Left ventricle myocardium inferior (tissue), 1 donor: ENCODE results near the gene CPE. TPM values are rescaled to one million over a fixed set of nuclear protein-coding genes. Genes with fewer than 3 reads are reported as not detected.

Experiments
- DNase-seq: peaks from one replicate; pipeline ENCODE4 v3.0.0-alpha.2; 2020
- H3K27ac ChIP-seq: fragments of 200-600 bp; replicated peaks from 2 replicates; pipeline ENCODE4 v1.8.0; 2021
- H3K27me3 ChIP-seq: fragments of 200-600 bp; 2 replicates; pipeline ENCODE4 v1.8.0; 2021; ENCODE audit warnings: low read depth
- H3K36me3 ChIP-seq: fragments of 200-600 bp; 2 replicates; pipeline ENCODE4 v1.8.0; 2021
- H3K4me1 ChIP-seq: fragments of 200-600 bp; 2 replicates; pipeline ENCODE4 v1.8.0; 2021
- H3K4me3 ChIP-seq: fragments of 200-600 bp; 2 replicates; pipeline ENCODE4 v1.8.0; 2021; ENCODE audit warnings: mild to moderate bottlenecking, moderate library complexity
- H3K9me3 ChIP-seq: fragments of 200-600 bp; replicated peaks from 2 replicates; pipeline ENCODE4 v1.8.0; 2021
- intact Hi-C: fragments of 100-400 bp; cut with micrococcal nuclease; formaldehyde crosslinking; loops from one replicate; pipeline ENCODE4 v1.11.0; 2022
- total RNA-seq: library from RNA; stranded (reverse); fragmentation: NEBNext Ultra II Directional; extraction: Animal tissue kit (Norgen Biotek cat#: 25700); gene quantifications from one replicate; pipeline ENCODE4 v1.2.1, GENCODE V29; 2021
- TF ChIP-seq, protein P1 (sequence below): fragments of 200-600 bp; IDR thresholded peaks from 2 replicates; pipeline ENCODE4 v1.8.0; 2021; ENCODE audit warnings: antibody characterized with exemption, mild to moderate bottlenecking, borderline replicate concordance
- donor health status: DM: no; HTN: yes; CAD: no; lungs with severe emphysema.

CPE gene
- total RNA-seq, 1 donor from 2014 or later, result 43.2 TPM

DNA sequence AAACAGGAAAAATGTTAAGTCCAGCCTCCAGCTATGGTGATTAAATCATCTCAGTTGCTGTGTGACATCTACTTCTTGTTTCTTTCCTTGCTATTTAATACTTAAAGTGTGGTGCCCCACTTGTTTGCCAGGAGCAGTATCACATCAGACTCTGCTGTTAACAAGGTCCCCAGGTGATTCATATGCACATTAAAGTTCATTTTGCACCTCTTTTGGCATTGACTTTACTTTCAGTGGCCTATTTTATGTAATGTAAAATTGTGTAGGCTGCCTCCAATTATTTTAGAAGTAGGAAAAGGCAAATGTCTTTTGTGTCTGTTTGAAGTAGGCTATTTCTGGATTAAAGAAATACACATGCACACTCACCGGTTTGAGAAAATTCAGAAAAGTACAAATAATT is 47.5 kb downstream of the CPE start:
- intact Hi-C loops, result no loop called here
- DNase-seq, result no peak
- TF ChIP-seq, protein P1, sequence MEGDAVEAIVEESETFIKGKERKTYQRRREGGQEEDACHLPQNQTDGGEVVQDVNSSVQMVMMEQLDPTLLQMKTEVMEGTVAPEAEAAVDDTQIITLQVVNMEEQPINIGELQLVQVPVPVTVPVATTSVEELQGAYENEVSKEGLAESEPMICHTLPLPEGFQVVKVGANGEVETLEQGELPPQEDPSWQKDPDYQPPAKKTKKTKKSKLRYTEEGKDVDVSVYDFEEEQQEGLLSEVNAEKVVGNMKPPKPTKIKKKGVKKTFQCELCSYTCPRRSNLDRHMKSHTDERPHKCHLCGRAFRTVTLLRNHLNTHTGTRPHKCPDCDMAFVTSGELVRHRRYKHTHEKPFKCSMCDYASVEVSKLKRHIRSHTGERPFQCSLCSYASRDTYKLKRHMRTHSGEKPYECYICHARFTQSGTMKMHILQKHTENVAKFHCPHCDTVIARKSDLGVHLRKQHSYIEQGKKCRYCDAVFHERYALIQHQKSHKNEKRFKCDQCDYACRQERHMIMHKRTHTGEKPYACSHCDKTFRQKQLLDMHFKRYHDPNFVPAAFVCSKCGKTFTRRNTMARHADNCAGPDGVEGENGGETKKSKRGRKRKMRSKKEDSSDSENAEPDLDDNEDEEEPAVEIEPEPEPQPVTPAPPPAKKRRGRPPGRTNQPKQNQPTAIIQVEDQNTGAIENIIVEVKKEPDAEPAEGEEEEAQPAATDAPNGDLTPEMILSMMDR, result no peak
- no peak overlapping the region for H3K4me3 ChIP-seq
- H3K27me3 ChIP-seq, result no peaks in the 10 kb centered on the region
- H3K27ac ChIP-seq, result peak overlapping the region; percentile 45
- H3K36me3 ChIP-seq, result no peaks in the 10 kb centered on the region
- no peaks in the 10 kb centered on the region for H3K4me1 ChIP-seq
- H3K9me3 ChIP-seq, result peaks cover 28% of the 10 kb centered on the region

DNA sequence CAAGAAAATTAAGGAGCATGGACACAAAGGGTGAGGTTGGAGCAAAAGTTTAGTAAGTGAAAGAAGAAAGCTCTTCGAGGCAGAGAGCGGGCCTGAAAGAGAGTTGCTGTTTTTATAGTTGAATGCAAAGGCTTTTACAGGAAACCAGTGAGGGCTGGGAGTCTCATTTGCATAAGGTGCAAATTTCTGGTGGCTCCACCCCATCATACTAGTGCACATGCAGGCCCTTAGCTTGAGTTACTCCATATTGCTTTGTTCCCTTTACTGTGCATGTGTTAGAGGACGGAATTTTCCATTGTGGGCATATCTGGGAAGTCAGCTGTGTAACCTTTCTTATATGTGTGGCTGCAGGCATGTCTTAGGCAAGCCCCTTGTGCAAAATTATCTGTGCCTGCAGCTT is 48.0 kb downstream of the CPE start:
- intact Hi-C loops, result no loop called here
- TF ChIP-seq, protein P1, result no peak
- DNase-seq, result no peak
- Histone ChIP-seq H3K36me3 (no peaks in the 10 kb centered on the region), H3K27ac (peak overlapping the region; percentile 45), H3K27me3 (no peaks in the 10 kb centered on the region), H3K9me3 (peaks cover 28% of the 10 kb centered on the region), H3K4me1 (no peaks in the 10 kb centered on the region), H3K4me3 (no peak overlapping the region)

DNA sequence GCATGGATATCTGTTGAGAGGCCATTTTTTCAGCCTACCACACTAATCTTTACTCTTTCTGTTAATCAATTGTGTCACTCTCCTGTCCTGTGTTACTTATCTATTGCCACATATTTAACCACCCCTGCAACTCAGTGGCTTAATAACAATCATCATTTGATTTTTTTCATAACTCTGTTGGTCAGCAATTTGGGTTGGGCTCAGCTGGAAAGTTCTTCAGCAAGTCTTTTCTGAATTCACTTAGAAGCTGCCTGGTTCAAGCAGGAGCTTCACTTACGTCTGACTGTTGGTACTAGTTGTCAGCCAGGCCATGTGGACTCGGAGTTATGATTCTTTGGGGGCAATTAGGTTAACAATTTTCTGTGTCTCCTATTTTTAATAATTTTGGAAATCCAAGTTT is 50.1 kb downstream of the CPE start:
- Histone ChIP-seq H3K27me3 (no peaks in the 10 kb centered on the region), H3K36me3 (no peaks in the 10 kb centered on the region), H3K4me3 (no peak overlapping the region), H3K9me3 (peaks cover 28% of the 10 kb centered on the region), H3K4me1 (no peaks in the 10 kb centered on the region), H3K27ac (no peak overlapping the region)
- intact Hi-C loops, result no loop called here
- no peak for DNase-seq
- TF ChIP-seq, protein P1, result no peak

DNA sequence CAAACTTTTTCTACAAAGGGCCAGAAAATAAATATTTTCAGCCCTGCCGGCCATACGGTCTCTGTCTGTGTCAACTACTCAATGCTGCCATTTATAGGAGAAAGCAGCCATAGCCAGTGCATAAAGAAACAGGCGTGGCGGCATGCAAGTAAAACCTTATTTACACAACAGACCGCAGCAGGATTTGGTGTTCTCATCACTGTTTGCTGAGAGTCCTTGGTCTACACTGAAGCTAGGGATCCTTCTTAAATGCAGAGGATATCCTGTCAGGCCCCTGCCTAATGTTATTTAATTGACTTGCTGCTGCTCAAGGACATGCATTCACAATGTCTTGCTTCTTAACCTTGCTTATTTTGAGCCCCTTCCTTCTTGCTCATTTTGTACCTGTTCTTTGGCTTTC is 54.7 kb downstream of the CPE start:
- TF ChIP-seq, protein P1, result no peak
- intact Hi-C loops, result no loop called here

DNA sequence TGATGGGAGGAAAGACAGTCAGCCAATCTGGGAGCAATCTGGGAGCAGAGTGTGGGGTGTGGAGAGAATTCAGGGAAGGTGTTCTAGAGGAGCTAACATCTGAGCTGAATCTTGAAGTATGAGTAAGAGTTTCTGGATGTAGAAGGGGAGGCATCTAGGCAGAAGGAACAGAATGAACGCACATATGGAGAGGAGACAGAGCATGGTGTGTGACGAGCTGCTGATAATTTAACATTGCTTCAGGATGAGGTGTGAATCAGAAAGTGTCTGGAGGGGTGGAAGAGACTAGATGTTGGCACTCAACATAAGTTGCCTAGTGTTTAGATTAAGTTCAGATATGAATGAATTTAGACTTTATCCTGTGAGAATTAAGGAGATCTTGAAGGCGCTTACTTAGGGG is 58.9 kb downstream of the CPE start:
- Histone ChIP-seq H3K4me3 (no peak overlapping the region), H3K27ac (no peak overlapping the region), H3K36me3 (no peaks in the 10 kb centered on the region), H3K27me3 (no peaks in the 10 kb centered on the region), H3K4me1 (no peaks in the 10 kb centered on the region), H3K9me3 (no peaks in the 10 kb centered on the region)
- intact Hi-C loops, result no loop called here
- DNase-seq, result no peak
- TF ChIP-seq, protein P1, result no peak

More for the DNA sequence above, 54.7 kb downstream of the CPE start:
- Histone ChIP-seq H3K4me3 (no peak overlapping the region), H3K27me3 (no peaks in the 10 kb centered on the region), H3K36me3 (no peaks in the 10 kb centered on the region), H3K27ac (no peak overlapping the region), H3K4me1 (no peaks in the 10 kb centered on the region), H3K9me3 (peaks cover 9% of the 10 kb centered on the region)
- no peak for DNase-seq

DNA sequence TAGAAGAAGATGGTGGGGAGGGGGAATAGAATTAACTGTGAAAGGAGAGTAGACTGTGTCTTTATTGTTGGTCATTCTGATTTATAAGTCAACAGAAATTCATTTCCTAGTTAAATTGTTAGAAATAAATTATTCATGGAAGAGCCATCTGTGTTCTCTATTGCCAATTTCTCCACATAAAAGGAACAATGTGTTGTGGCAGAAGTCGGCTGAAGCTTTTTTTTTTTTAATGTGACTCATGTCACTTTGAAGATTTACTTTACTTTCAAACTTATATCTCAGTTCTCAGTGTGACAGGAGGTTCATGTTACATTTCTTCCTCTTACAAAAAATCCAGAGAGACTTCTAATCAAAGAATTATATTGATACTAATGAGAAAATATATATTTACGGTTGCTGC is 60.5 kb downstream of the CPE start:
- TF ChIP-seq, protein P1, result no peak
- Histone ChIP-seq H3K9me3 (no peaks in the 10 kb centered on the region), H3K4me3 (no peak overlapping the region), H3K27ac (no peak overlapping the region), H3K27me3 (no peaks in the 10 kb centered on the region), H3K36me3 (no peaks in the 10 kb centered on the region), H3K4me1 (no peaks in the 10 kb centered on the region)
- intact Hi-C loops, result no loop called here
- DNase-seq, result no peak
